Hematopoietic multipotent progenitor cell treated with erythropoietin and hydrocortisone succinate and interleukin-3 and kit ligand, for 6 days (in vitro differentiated cells): ENCODE results near the gene FOXI1.
"Not testable (repeated sequence)": the region's sequence is repeated elsewhere in the genome, so short reads cannot be mapped to it uniquely, and the experiment has no call there.

Experiments used
- DNase-seq: peaks from one replicate; pipeline ENCODE4 v3.0.0-alpha.2; 2015

The FOXI1 gene

DNA sequence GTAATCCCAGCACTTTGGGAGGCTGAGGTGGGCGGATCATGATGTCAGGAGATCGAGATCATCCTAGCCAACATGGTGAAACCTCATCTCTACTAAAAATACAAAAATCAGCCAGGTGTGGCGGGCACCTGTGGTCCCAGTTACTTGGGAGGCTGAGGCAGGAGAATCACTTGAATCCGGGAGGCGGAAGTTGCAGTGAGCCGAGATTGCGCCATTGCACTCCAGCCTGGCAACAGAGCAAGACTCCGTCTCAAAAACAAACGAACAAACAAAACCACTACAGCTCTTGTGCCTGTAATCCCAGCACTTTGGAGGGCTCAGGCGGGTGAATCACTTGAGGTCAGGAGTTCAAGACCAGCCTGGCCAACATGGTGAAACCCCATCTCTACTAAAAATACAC is 11.4 kb upstream of the FOXI1 start:
- not testable (repeated sequence) for DNase-seq

DNA sequence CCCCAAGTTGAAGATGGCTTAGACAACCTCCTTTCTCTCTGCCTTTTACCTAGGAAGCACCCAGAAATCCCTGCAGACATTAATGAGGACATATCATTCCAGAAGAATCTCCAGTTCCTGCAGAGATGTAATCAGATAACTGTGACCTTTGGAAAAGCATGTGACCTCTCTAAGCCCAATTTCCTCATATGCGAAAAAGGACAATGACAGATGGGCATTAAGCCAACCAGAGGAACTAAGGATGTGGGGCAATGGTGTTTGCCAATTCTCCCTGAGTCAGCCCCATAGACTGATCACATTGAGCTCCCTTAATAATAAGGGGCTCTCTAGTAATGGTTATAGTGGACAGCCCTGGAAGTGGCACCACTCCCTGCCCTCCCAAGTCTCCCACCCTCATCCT is 10.1 kb upstream of the FOXI1 start:
- DNase-seq = peak; percentile 18

- peak; percentile 23 for DNase-seq
Measured at GRCh38 chr5:170097934-170098333, 7.8 kb upstream of the FOXI1 start.

DNA sequence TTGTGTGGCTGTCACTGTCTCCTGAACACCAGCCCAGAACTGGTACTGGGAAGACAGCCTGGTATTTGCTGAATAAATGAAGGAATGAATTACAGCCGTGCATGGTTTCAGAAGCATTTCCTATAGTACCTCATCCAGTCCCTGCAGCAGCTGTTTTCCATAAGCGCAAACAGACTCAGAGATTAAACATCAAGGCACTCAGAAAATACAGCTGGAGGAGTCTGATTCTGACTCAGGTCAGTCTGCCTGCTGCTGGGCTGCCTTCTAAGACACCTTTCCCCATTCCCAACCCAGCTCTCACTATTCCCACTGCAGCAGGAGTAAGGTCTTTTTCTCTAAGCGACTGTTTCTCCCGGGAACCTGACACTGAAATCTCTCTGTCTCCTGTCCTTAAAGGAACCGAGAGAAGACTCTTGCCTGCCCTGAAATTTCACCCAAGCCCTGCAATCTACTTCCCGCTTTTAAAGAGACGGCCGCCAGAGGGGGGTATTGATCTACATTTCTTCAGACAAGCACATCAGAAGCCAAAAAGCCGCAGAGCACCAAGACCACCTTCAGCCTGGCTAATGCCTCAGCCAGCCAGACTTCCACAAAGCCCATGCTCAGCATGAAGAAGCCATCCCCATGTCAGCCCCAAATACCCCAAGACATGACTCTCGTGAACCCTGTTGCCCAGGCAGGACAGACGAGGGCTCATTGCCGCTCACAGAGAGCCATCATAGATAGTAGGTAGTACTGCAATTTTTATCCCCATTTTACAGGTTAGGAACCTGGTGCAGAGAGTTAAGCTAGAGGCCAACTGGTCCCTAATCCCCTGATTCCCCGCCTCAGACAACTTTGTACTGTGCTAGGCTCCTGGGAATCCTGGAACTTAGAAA is 5.4 kb upstream of the FOXI1 start:
- peak; percentile 91 for DNase-seq

DNA sequence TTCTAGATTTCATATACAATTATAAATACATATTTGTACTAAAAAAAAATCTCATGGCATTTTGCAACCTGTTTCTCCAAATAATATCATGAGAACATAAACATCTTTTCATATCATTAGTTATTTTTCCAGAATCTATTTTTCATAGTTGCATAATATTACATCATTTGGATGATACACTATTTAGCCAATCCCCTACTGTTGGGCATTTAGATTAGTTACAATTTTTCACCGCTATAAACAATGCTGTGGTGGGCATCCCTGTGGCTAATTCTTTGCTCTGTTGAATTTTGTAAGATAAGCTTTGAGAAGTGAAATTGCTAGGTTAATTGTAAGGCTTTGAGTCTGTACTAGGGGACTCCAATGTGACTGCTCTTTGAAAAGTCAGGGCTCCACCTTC is 2.2 kb upstream of the FOXI1 start:
- DNase-seq = no peak

DNA sequence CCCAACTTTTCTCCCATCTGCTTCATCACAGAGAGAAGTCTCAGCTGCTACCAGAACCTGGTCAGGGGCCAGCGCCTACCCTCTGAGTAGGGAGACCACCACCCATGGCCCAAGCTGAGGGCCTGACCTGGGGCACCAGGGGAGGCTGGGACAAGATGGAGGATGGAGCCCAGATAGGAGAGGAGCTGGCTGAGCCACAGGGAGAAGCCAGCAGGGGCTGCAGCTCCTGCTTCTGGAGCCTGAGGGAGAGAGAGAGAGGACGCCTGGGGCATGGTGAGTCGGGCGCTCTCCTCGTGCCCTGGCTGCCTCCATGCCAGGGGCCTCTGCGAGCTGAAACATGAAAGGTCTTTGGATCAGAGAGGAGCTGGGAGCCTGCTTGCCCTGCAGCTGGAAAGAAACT is 1.4 kb upstream of the FOXI1 start:
- DNase-seq = no peak

DNA sequence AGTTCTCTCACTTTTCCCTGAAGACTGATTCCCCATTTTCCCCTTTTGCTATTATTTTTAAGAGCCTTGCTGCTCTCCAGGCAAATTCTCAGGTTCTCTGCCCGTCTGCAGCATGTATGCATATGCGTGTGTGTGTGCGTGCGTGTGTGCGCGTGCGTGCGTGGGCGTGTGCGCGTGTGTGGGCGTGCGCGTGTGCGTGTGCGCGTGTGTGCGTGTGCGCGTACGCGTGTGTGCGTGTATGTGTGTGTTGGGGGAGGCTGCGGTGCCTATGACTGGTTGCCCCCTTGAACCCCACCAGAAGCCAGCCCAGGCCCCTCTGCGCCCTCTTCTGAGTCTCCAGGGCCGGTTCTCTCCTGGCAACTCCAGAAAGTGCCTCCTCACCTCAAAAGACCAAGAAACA is 987 bp upstream of the FOXI1 start:
- no peak for DNase-seq

DNA sequence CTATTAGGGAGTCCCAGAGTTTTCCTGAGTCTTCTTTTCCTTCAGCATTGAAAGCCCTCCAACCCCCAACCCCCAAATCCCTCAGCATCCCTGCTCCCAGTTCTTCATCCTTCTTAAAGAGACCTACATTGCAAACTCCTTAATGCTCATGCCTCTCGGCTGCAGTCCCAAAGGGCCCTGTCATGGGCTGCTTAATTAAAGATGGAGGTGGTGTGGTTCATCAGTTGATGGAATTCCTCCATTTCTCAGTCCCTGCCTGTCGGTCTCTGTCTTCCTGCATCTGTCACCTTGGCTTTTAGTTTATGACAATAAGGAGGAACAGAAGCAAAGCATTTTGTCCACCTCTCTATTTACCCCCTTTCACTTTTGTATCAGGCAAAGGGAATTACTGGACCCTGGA is 2.0 kb downstream of the FOXI1 start:
- no peak for DNase-seq

GRCh38 chr5:170108266-170108785 is 2.6 kb downstream of the FOXI1 start:
- no peak for DNase-seq

DNA sequence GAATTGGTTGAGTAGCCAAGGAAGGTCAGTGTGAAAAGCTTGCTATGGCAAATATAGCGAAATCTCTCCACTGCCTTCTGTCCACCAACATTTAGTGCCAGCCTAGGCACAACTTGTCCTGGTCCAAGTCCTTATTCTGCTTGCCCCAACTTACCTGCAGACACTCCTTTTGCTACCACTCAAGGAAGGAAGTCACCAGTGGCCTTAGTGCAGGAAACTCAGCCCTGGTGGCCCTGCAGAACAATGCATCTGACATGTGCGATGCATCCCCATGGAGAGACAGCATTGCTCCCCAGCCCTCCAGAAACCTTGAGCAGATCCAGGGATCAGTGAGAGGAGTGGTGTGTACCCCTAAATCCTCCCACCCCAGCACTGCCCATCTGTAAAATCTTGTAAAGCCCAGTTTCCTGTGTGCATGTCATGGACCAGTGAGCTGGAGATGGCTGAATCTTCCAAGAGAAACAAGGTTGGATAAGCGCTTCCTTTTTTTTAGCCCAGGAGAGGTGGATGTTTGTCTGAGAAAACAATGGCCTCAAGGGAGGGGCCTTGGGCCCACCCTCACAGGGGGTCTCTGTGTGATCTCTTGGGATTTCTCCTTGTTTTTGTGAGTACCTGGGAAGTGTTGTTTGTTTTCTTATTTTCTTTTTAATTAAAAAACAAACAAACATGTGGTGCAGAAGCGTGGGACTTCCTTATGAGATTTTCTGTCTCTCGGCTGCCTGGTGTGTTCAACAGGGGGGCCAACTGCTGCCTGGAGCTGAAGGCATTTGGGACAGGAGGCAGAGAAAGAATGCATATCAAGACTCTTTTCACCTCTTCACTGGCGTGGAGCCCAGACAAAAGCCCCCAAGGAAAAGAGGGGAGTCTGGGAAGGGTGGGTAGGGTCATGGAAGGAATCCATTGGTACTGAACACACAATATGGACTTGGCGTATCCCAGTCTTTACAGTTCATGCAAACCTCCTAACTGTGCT is 3.6 kb downstream of the FOXI1 start:
- no peak for DNase-seq

- no peak for DNase-seq
Measured at GRCh38 chr5:170110403-170111087, 4.8 kb downstream of the FOXI1 start.

DNA sequence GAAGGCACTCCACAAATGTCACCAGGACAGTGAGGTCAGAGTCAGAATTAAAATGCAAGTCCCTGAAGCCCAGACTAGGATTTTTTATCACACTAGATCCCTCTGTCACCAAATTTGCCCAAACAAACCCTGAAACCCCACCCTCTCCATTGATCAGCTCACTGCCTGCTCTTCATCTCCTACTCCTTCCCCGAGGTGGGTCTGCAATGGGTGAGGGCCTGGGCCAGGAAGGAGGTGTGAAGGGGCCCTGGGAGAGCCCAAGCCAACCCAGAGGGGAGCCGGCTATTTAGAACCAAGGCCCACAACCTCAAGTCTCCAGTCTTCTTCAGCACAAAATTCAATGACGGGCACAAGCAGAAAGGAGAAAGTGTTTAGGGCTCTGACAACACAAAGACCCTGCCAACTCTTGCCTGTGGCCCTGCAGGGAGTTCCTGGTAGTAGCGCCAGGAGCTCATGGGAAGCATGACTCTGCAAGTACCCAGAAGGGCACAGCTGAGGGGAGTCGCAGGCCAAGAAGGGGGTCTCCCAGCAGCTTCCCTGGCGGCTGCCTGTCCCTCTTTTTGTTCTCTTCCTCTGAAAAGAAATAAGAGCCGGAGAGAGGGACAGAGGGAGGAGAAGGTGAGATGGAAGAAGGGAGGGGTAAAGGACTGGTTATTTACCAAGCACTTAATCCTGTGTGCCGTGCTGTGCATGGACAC is 5.5 kb downstream of the FOXI1 start:
- peak; percentile 11 for DNase-seq

- DNase-seq = no peak
Measured at GRCh38 chr5:170112876-170113521, 7.3 kb downstream of the FOXI1 start.

GRCh38 chr5:170113522-170113900 is 7.8 kb downstream of the FOXI1 start:
- DNase-seq = peak; percentile 40

DNA sequence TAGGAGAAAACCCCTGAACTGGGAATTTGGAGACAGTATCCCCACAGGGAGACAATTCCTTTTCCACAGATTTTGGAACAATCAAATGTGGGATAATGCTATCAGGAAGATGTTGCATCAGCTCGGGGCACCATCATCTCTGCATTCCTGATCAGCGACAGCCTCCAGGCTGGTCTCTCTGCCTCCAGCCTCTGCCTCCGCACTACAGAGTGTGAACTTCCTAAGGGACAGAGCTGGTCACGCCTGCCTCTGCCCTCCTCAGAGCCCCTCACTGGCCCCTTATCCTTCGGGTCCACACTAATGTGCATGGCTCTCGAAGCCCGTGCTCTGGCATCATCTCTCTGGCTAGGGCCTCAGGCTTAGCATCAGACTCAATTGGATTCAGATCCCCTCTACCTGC is 8.6 kb downstream of the FOXI1 start:
- no peak for DNase-seq

- no peak for DNase-seq
Measured at GRCh38 chr5:170115925-170116324, 10.2 kb downstream of the FOXI1 start.

- no peak for DNase-seq
Measured at GRCh38 chr5:170117736-170118135, 12.0 kb downstream of the FOXI1 start.

DNA sequence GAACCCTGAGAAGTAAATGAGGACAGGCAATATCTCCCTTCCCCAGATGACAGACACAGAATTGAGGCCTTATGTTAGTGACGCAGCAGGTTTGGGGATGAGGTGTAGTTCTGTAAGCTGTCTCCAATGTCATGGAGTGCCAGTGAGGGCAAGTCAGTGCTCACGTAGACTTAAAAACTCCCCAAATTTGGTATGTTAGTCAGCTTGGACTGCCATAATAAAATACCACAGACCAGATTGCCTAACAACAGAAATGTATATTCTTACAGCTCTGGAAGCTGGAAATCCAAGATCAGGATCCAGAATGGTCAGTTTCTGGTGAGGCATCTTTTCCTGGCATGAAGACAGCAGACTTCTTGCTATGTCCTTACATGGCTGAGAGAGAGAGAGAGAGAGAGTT is 14.9 kb downstream of the FOXI1 start:
- no peak for DNase-seq

GRCh38 chr5:170121321-170121720 is 15.6 kb downstream of the FOXI1 start:
- DNase-seq = no peak

GRCh38 chr5:170126061-170126460 is 20.4 kb downstream of the FOXI1 start:
- DNase-seq = no peak

DNA sequence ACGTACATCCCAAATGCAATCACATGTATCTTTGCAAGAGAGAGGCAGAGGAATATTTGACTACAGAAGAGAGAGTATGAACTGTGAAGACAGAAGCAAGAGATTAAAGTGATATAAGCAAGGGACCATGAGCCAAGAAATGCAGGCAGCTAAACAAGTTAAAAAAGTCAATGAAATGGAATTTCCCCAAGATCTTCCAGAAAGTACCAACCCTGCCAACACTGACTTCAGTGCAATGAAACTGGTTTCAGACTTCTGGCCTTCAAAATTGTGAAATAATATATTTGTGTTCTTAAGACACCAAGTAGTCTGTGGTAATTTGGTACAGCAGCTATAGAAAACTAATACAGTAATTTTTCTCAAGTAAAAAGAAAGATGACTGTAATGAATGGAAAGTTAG is 20.9 kb downstream of the FOXI1 start:
- DNase-seq = no peak

GRCh38 chr5:170131235-170131634 is 25.5 kb downstream of the FOXI1 start:
- DNase-seq = no peak
